ENCODE measurements around the gene CNTN1.

- no peak for TF ChIP-seq CTCF (IDR thresholded peaks at IDR 0.05)
- TF ChIP-seq POLR2A (IDR thresholded peaks at IDR 0.05) = no peak
Observed at GRCh38 chr12:40738856-40739255, 46.6 kb downstream of the CNTN1 start.
